Endodermal cell (in vitro differentiated cells): ENCODE measurements around the gene SAXO1. TPM values are rescaled to one million over a fixed set of nuclear protein-coding genes. Genes with fewer than 3 reads are reported as not detected.

ENCODE experiments used
- DNase-seq: peaks from one replicate; pipeline ENCODE4 v3.0.0-alpha.2; 2017
- H3K27ac ChIP-seq: 2 replicates; pipeline ENCODE4 v1.5.1; 2013; ENCODE audit warnings: mild to moderate bottlenecking, low read depth, low read length, moderate library complexity
- H3K27me3 ChIP-seq: 2 replicates; pipeline ENCODE4 v1.6.1; 2013; ENCODE audit warnings: mild to moderate bottlenecking, low read length, moderate library complexity; ENCODE audit not compliant: insufficient read depth, control insufficient read depth, poor library complexity, severe bottlenecking
- H3K36me3 ChIP-seq: 2 replicates; pipeline ENCODE4 v1.7.0; 2013; ENCODE audit warnings: mild to moderate bottlenecking, low read length, moderate library complexity; ENCODE audit not compliant: control insufficient read depth, insufficient read depth
- H3K4me1 ChIP-seq: one replicate; pipeline ENCODE4 v1.7.0; 2013; ENCODE audit warnings: low read length; ENCODE audit not compliant: control insufficient read depth, insufficient read depth
- H3K4me3 ChIP-seq: 2 replicates; pipeline ENCODE4 v1.5.1; 2013; ENCODE audit warnings: mild to moderate bottlenecking, low read length, moderate library complexity
- H3K9ac ChIP-seq: 2 replicates; pipeline ENCODE4 v1.6.1; 2013; ENCODE audit warnings: mild to moderate bottlenecking, low read length, moderate library complexity; ENCODE audit not compliant: poor library complexity, severe bottlenecking; ENCODE audit errors: extremely low read depth
- H3K9me3 ChIP-seq: 2 replicates; pipeline ENCODE4 v1.6.1; 2013; ENCODE audit warnings: mild to moderate bottlenecking, low read length, moderate library complexity; ENCODE audit not compliant: control insufficient read depth
- H3K27ac Mint-ChIP-seq: 2 replicates; pipeline ENCODE4 v1.8.0; 2020; ENCODE audit warnings: mixed read lengths
- H3K27me3 Mint-ChIP-seq: 2 replicates; pipeline ENCODE4 v1.8.0; 2021; ENCODE audit warnings: mild to moderate bottlenecking, mixed read lengths; ENCODE audit not compliant: insufficient read depth
- H3K36me3 Mint-ChIP-seq: 2 replicates; pipeline ENCODE4 v1.8.0; 2020; ENCODE audit warnings: low read depth, mixed read lengths
- H3K4me1 Mint-ChIP-seq: 2 replicates; pipeline ENCODE4 v1.8.0; 2020; ENCODE audit warnings: mixed read lengths
- H3K4me3 Mint-ChIP-seq: 2 replicates; pipeline ENCODE4 v1.8.0; 2020; ENCODE audit warnings: mild to moderate bottlenecking, moderate library complexity, mixed read lengths
- H3K9me3 Mint-ChIP-seq: 2 replicates; pipeline ENCODE4 v1.8.0; 2020; ENCODE audit warnings: mild to moderate bottlenecking, mixed read lengths
- CTCF ChIP-seq: fragments of 200-600 bp; sonication (generic); conservative IDR thresholded peaks from 2 replicates; pipeline ENCODE4 v1.5.0; 2021; ENCODE audit warnings: antibody characterized with exemption, mild to moderate bottlenecking
- WGBS, 2 experiments: methylation state at CpG; one replicate each; pipeline versions ENCODE4 v1.1.5 to v1.1.7; 2013; ENCODE audit warnings: missing lambda C conversion rate in 2 of 2, mixed read lengths in 1 of 2; ENCODE audit not compliant: insufficient coverage in 1 of 2, insufficient read length in 1 of 2; 5-methylcytosine and 5-hydroxymethylcytosine counted together
- total RNA-seq, 2 donors: library from RNA; stranded (reverse); fragmentation: NEBNext Ultra II Directional in 1 of 2; extraction: Animal tissue kit (Norgen Biotek cat#: 25700) in 1 of 2; gene quantifications; 2 replicates in 1 of 2; 3 replicates in 1 of 2; pipeline ENCODE4 v1.2.1, GENCODE V29; 2021

SAXO1 gene
- total RNA-seq, 2 donors from 2014 or later: 0.04 to 1.2 TPM

DNA sequence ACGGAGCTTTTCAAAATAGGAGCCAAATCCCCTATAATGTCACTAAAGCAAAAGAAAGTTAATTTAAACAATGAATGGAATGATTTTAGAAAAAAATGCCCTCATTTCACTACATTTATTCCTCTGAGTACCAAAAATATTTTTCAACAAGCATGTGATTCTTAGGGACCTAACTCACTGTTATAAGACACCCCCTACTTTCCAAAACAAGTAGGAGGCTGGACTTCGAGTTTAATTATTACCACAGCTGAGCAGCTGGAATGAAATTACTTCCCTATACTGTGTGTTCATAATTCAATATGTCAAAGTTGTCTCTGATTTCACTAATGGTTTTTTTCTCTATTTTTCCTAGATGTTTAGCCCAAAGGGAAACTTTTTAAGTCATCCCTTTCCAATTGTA lies 61.6 kb downstream of the SAXO1 start:
- peaks cover 12% of the 10 kb centered on the region for H3K9me3 ChIP-seq
- no peaks in the 10 kb centered on the region for H3K27me3 ChIP-seq
- peaks cover 18% of the 10 kb centered on the region for H3K9me3 Mint-ChIP-seq
- no peak overlapping the region for H3K4me3 Mint-ChIP-seq
- H3K27ac Mint-ChIP-seq: no peak overlapping the region
- H3K36me3 Mint-ChIP-seq: peaks cover 2% of the 10 kb centered on the region
- no peaks in the 10 kb centered on the region for H3K36me3 ChIP-seq
- H3K27ac ChIP-seq: no peak overlapping the region
- TF ChIP-seq CTCF: no peak
- 86% methylated on average over 2 of the region's 2 CpGs; no CpG with 5 or more reads in 1 of the 2 experiments for WGBS, 2 experiments
- H3K4me1 ChIP-seq: no peaks in the 10 kb centered on the region
- no peak overlapping the region for H3K4me3 ChIP-seq
- H3K9ac ChIP-seq: no peak overlapping the region
- H3K4me1 Mint-ChIP-seq: no peaks in the 10 kb centered on the region
- no peaks in the 10 kb centered on the region for H3K27me3 Mint-ChIP-seq
- no peak for DNase-seq

GRCh38 chr9:18970393-18970792 lies 62.6 kb downstream of the SAXO1 start:
- Histone ChIP-seq H3K9me3 (peaks cover 12% of the 10 kb centered on the region), H3K4me3 (no peak overlapping the region), H3K27me3 (no peaks in the 10 kb centered on the region), H3K4me1 (no peaks in the 10 kb centered on the region), H3K36me3 (no peaks in the 10 kb centered on the region), H3K27ac (no peak overlapping the region), H3K9ac (no peak overlapping the region)
- WGBS, 2 experiments: 95% methylated on average over 2 of the region's 2 CpGs; no CpG with 5 or more reads in 1 of the 2 experiments
- H3K9me3 Mint-ChIP-seq: peaks cover 23% of the 10 kb centered on the region
- no peak for TF ChIP-seq CTCF
- DNase-seq: no peak
- H3K4me3 Mint-ChIP-seq: no peak overlapping the region
- no peaks in the 10 kb centered on the region for H3K27me3 Mint-ChIP-seq
- H3K36me3 Mint-ChIP-seq: peaks cover 2% of the 10 kb centered on the region
- H3K4me1 Mint-ChIP-seq: no peaks in the 10 kb centered on the region
- no peak overlapping the region for H3K27ac Mint-ChIP-seq

- no peak for DNase-seq
- peaks cover 2% of the 10 kb centered on the region for H3K36me3 Mint-ChIP-seq
- Histone ChIP-seq H3K27ac (no peak overlapping the region), H3K4me3 (no peak overlapping the region), H3K9me3 (peaks cover 12% of the 10 kb centered on the region), H3K27me3 (no peaks in the 10 kb centered on the region), H3K4me1 (no peaks in the 10 kb centered on the region), H3K9ac (no peak overlapping the region), H3K36me3 (no peaks in the 10 kb centered on the region)
- peaks cover 4% of the 10 kb centered on the region for H3K27me3 Mint-ChIP-seq
- H3K4me3 Mint-ChIP-seq: no peak overlapping the region
- no peak for TF ChIP-seq CTCF
- no peaks in the 10 kb centered on the region for H3K4me1 Mint-ChIP-seq
- 94% methylated on average over 3 of the region's 3 CpGs for WGBS, 2 experiments
- H3K27ac Mint-ChIP-seq: no peak overlapping the region
- peaks cover 33% of the 10 kb centered on the region for H3K9me3 Mint-ChIP-seq
These were observed 63.9 kb downstream of the SAXO1 start for GRCh38 chr9:18969128-18969527.
